Tibial artery (tissue), 4 donors: ENCODE results near the gene CBX5.
A peak's percentile ranks its signal among the peaks of the same experiment; 100 is the strongest.
"Not testable (repeated sequence)": the region's sequence is repeated elsewhere in the genome, so short reads cannot be mapped to it uniquely, and the experiment has no call there.

Source experiments
- DNase-seq, 2 donors: peaks; one replicate each; pipeline ENCODE4 v3.0.0-alpha.2; 2019
- H3K27ac ChIP-seq, 2 donors: fragments of 200-600 bp; sonication (generic) in 1 of 2; 1 replicate in 1 of 2; 2 replicates in 1 of 2; pipeline ENCODE4 v1.5.1; 2018 to 2019; ENCODE audit warnings: mild to moderate bottlenecking in 1 of 2
- H3K27me3 ChIP-seq, 2 donors: fragments of 200-600 bp; sonication (generic) in 1 of 2; one replicate each; pipeline versions ENCODE4 v1.5.1 to v1.6.0; 2016 to 2019
- H3K36me3 ChIP-seq, 3 donors: fragments of 200-600 bp; sonication (generic) in 2 of 3; one replicate each; pipeline ENCODE4 v1.5.1; 2016 to 2019; ENCODE audit warnings: mild to moderate bottlenecking in 2 of 3
- H3K4me1 ChIP-seq, 4 donors: fragments of 200-600 bp; sonication (generic) in 2 of 4; 1 replicate in 3 of 4; 2 replicates in 1 of 4; pipeline ENCODE4 v1.5.1; 2016 to 2019
- H3K4me3 ChIP-seq, 2 donors: fragments of 200-600 bp; sonication (generic) in 1 of 2; 1 replicate in 1 of 2; 2 replicates in 1 of 2; pipeline ENCODE4 v1.5.1; 2018 to 2019; ENCODE audit warnings: mild to moderate bottlenecking in 2 of 2
- H3K9me3 ChIP-seq, 3 donors: fragments of 200-600 bp; sonication (generic) in 1 of 3; one replicate each; pipeline ENCODE4 v1.5.1; 2016 to 2019
- CTCF ChIP-seq, 2 experiments: fragments of 200-600 bp in 1 of 2; fragments of 450-650 bp in 1 of 2; IDR thresholded peaks; one replicate each; pipeline ENCODE4 v1.5.1; 2017 to 2019; ENCODE audit warnings: antibody characterized with exemption in 2 of 2, mild to moderate bottlenecking in 1 of 2, moderate library complexity in 1 of 2
- intact Hi-C: fragments of 100-400 bp; cut with DNase I; formaldehyde crosslinking; loops from one replicate; pipeline ENCODE4 v1.15.0; 2023; ENCODE audit warnings: low total_unique reads

CBX5 gene

GRCh38 chr12:54286042-54287030, 6.4 kb upstream of the CBX5 start:
- intact Hi-C loops: loop anchor here (5.0 kb wide), 1 partner anchor 36 kb away; no protein-coding TSS in a partner anchor
- TF ChIP-seq CTCF (IDR thresholded peaks at IDR 0.05): no peak
- peaks cover 62 to 73% (median 68%) of the 10 kb centered on the region in 3 donors for H3K36me3 ChIP-seq

GRCh38 chr12:54285150-54286041, 5.5 kb upstream of the CBX5 start:
- intact Hi-C loops: loop anchor here (5.0 kb wide), 1 partner anchor 37 kb away; no protein-coding TSS in a partner anchor
- peak in 1 of 2 experiments; percentile 11 for TF ChIP-seq CTCF (IDR thresholded peaks at IDR 0.05)
- no peak for DNase-seq
- no peaks in the 10 kb centered on the region for H3K9me3 ChIP-seq
- H3K4me1 ChIP-seq: peaks cover 0 to 49% (median 35%) of the 10 kb centered on the region in 4 donors
- no peaks in the 10 kb centered on the region for H3K27me3 ChIP-seq
- no peak overlapping the region for H3K4me3 ChIP-seq
- H3K36me3 ChIP-seq: peaks cover 62 to 73% (median 68%) of the 10 kb centered on the region in 3 donors
- H3K27ac ChIP-seq: no peak overlapping the region

More at GRCh38 chr12:54286042-54287030, 6.4 kb upstream of the CBX5 start:
- no peaks in the 10 kb centered on the region for H3K27me3 ChIP-seq
- H3K4me1 ChIP-seq: peaks cover 0 to 48% (median 35%) of the 10 kb centered on the region in 4 donors
- DNase-seq: no peak
- no peak overlapping the region for H3K27ac ChIP-seq
- no peak overlapping the region for H3K4me3 ChIP-seq
- no peaks in the 10 kb centered on the region for H3K9me3 ChIP-seq

- DNase-seq, H3K27me3 ChIP-seq, intact Hi-C loops, H3K4me3 ChIP-seq, H3K27ac ChIP-seq, H3K9me3 ChIP-seq: not testable (repeated sequence)
- peaks cover 62 to 73% (median 68%) of the 10 kb centered on the region in 3 donors for H3K36me3 ChIP-seq
- H3K4me1 ChIP-seq: peaks cover 0 to 49% (median 35%) of the 10 kb centered on the region in 4 donors
Observed at GRCh38 chr12:54284070-54284780, 4.3 kb upstream of the CBX5 start.

GRCh38 chr12:54282949-54283593, 3.1 kb upstream of the CBX5 start:
- H3K4me1 ChIP-seq: peaks cover 0 to 58% (median 44%) of the 10 kb centered on the region in 4 donors
- H3K9me3 ChIP-seq: no peaks in the 10 kb centered on the region
- peak overlapping the region in 1 of 2 donors; percentile 60 for H3K4me3 ChIP-seq
- H3K27me3 ChIP-seq: no peaks in the 10 kb centered on the region
- no peak for TF ChIP-seq CTCF (IDR thresholded peaks at IDR 0.05)
- peak overlapping the region; percentile 30 to 40 for H3K27ac ChIP-seq
- intact Hi-C loops: no loop called here
- H3K36me3 ChIP-seq: peaks cover 54 to 62% (median 60%) of the 10 kb centered on the region in 3 donors
- DNase-seq: no peak

GRCh38 chr12:54281694-54282093, 1.8 kb upstream of the CBX5 start:
- Histone ChIP-seq H3K4me1 (peaks cover 0 to 70% (median 51%) of the 10 kb centered on the region in 4 donors), H3K36me3 (peaks cover 44 to 48% (median 46%) of the 10 kb centered on the region in 3 donors)
- intact Hi-C loops: loop anchor here (2.0 kb wide), 1 partner anchor 77 kb away; no protein-coding TSS in a partner anchor

DNA sequence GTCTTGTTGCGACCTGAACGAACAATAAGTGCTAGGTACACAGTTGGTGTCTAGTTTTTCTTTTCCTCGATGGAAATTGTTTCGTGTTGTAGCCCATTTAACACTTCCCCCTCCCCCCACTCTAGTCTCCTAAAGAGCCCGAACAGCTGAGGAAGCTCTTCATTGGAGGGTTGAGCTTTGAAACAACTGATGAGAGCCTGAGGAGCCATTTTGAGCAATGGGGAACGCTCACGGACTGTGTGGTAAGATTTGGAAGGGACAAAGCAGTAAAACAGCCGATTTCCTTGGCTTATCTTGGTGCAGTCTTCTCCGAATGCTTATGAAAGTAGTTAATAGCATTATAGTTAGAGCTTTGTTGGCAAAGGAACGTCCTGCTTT, 1.3 kb upstream of the CBX5 start:
- H3K4me3 ChIP-seq: peak overlapping the region; percentile 60 to 71
- H3K36me3 ChIP-seq: peaks cover 40 to 43% (median 41%) of the 10 kb centered on the region in 3 donors
- DNase-seq, H3K27me3 ChIP-seq, H3K9me3 ChIP-seq: not testable (repeated sequence)
- intact Hi-C loops: loop anchor here (2.0 kb wide), 1 partner anchor 78 kb away; no protein-coding TSS in a partner anchor
- H3K4me1 ChIP-seq: peaks cover 0 to 70% (median 51%) of the 10 kb centered on the region in 4 donors
- H3K27ac ChIP-seq: peak overlapping the region; percentile 90 to 91

More at GRCh38 chr12:54281694-54282093, 1.8 kb upstream of the CBX5 start:
- H3K4me3 ChIP-seq: peak overlapping the region; percentile 60 to 71
- not testable (repeated sequence) for H3K27me3 ChIP-seq, H3K9me3 ChIP-seq, DNase-seq
- H3K27ac ChIP-seq: peak overlapping the region; percentile 90 to 91
